GM18508 (cell line): ENCODE measurements around the gene SETD3.

Source experiments
- ATAC-seq: cut with Tn5 transposase; IDR thresholded peaks from one replicate; pipeline ENCODE4 v1.9.1; 2021; ENCODE audit warnings: moderate number of reproducible peaks; ENCODE audit not compliant: insufficient read depth, unreplicated experiment

The SETD3 gene

DNA sequence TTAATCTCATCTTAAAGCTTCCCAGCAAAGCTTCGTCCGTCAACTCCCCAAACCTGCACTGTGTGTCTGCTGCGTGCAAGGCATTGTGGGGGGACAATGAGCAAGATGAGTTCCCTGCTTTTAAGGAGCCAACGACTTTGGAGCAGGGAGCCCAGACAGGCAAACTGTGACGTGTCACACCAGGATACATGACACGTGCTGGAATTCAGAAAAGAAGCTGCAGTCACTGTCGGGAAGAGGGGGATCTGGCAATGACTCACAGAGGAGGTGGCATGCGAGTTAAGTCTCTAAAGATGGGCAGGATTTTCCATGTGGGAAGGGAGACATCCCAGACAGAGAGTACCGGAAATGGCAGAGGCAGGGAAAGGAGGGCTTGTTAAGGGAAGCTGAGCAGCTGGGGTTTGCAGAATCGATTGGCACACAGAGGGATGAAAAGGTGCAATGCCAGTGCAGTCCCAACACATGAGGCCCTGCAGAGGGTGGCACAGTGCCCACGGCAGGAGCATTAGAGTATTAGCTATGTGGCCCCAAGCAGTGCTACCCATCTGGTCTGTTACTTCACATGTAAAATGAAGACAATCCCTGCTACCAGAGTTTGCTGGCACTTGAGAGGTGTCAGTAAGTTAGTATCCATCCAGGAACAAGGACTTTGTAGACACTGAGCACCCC lies 52.9 kb downstream of the SETD3 start:
- ATAC-seq = no peak

DNA sequence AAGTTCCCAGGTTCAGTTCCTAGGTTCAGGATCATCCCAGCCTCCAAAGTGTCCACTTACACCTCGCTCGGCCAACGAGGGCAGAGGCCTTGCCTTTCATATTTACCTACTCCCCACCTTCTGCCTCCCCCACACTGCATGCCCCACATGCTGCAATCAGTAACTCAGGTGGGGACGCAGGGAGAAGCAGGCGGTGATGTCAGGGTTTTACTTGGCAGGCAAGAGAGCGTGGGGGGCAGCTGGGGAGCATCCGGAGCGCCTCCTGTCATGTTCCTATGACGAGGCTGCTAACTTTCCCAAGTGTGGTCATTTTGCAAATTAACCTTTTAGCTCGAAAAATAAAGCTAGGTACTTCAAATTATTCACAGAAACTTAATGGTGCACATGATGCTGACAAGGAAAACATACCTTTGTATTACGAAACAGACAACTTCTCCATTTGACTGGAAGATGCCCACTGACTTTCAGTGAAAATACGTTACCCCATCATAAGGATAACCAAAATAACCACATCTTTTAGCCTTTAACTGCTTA lies 53.8 kb downstream of the SETD3 start:
- ATAC-seq = no peak

DNA sequence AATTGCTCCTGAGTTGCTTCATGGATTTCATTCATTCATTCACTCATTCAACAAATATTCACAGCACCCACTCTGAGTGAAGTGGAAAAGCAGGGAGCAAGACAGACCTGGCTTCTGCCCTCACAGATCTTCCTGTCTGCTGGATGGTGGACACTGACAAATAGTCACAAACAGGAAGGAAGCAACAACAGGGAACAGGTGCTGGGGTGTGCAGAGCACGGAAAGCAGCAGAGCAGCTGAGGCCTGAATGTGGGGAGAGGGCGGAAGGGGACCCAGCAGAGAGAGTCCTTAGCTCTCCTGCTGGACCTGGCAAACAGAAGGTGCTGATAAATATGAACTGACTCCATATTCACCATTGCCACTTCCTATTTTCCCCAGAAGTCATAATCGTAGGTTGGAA lies 54.4 kb downstream of the SETD3 start:
- no peak for ATAC-seq

DNA sequence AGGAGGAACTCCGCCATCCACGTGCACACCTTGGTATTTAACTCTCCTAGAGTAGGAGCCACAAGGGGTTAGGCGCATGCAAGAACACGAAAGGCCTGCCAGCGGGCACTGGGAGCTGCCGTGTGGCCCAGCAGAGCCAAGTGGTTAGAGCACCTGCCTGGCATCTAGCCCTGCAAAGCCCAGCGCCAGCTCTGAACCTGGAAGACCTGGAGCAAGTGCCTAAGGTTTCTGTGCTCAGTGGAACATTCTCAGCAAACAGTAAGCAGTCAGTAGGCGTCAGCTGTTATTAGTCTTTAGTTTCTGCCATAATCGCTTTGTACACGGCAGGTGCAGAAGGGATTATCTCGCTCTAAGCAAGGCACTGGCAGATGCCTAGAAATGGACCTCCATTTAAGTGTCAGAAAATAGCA lies 55.4 kb downstream of the SETD3 start:
- no peak for ATAC-seq

DNA sequence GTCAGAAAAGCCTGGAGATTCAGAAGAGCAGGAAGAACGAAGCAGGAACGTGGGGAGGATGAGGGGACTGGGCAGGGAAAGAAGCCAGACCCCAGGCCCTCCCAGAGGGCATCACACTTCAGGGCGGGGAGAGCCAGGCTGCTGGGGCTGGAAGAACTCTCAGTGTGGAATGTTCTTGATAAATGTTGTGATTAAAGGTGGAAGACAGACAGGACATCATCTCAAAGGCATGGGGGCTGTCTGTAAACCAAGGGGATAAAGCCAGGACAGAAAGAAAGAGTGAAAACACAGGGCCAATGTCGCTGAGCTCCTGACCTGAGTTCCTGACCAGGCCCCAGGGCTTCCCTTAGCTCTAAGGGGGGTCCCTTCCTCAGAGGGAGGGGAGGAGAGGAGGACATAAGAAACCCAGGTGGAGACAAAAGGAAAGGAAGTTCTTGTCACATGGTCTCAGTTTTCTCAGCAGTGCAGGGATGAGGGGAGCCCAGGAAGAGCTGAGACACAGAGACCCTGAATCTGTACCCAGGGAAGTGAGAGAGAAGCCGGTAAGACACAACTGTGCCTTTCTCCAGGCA lies 56.3 kb downstream of the SETD3 start:
- ATAC-seq = no peak

DNA sequence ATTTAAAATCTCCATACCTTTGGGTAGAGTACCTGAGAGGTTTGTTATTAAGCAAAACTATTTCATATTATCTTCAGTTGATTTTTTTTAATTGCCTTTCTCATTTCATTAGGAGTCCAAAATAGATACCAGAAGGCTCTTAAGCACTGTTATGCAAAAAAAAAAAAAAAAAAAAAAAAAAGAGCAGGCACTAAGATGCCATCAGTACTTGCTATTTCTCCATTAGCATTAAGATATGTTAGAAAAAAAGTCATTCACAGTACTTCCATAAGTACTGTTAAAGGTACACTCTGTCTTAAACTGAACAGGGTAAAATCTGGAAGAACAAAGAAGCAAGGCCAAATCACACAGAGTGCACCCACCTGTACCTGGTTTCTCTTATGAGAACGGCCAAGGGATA lies 57.2 kb downstream of the SETD3 start:
- no peak for ATAC-seq

DNA sequence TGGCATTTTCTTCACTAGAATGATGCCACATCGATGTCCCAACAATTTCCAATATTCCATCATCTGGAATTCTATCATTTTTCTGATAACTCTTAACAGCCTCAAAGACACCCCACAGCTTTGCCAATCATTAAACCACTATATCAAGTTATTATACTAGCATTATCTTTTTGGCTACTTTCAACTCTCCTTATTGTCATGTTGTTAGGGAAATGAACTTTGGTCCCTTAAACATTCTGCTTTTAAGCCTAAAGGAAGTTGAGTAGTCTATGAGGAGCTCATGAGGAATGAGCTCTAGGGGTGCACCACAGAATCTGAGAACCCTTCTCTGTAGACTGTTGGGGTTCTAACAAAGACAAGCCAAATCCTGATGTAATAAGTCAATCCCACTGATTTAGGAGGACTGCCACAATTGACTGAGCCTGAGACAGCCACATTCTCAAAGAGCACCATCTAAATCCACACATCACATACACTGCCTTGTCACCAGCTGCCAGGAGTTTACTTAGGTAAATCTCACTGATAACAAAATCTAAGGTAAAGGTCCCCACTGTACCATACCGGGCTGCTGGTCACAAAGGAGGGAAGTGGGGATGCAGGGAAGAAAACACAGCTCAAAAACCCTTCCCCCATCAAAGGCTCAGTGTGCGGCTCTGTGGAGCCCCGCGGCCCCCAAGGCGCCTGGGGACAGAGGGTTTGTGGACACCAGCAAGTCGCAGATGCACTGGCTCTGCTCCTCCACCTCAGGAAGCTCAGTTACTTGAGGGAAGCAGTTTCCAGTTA lies 58.2 kb downstream of the SETD3 start:
- no peak for ATAC-seq

DNA sequence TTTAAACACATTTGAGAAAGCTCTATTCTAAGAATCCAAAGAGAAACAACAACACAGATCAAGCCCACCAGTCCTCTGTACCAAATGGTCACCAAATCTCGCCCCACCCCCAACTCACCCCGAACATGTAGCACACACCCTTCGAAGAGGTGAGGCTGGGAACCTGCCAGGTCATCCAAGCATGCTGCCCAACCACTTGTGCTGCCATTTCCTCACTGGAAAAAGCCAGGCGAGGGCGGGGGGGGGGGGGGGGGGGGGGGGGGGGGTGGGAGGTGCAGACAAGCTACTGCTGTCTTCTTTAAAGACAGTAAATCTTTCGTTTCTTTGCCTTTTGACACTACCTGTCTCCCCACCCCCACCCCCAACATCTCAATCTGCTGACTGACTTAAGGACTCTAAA lies 59.9 kb downstream of the SETD3 start:
- no peak for ATAC-seq

DNA sequence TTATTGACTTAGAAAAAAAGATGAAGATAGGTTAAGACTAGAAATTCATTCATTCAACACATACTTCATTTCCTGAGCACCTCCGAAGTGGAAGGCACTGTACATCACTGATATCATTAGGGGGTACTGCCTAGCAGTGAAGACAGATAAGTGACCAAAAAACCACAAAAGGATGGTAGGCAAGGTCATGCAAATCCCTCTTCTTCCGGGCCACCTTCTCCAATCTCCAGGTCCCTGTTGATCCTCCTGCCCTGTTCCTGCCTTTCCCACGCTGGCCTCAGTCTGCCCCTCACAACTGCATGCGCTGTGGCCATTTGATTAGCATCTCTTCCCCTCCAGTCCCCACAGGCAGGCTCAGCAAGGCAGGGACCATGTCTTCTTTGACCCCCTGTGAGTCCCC lies 60.8 kb downstream of the SETD3 start:
- no peak for ATAC-seq

DNA sequence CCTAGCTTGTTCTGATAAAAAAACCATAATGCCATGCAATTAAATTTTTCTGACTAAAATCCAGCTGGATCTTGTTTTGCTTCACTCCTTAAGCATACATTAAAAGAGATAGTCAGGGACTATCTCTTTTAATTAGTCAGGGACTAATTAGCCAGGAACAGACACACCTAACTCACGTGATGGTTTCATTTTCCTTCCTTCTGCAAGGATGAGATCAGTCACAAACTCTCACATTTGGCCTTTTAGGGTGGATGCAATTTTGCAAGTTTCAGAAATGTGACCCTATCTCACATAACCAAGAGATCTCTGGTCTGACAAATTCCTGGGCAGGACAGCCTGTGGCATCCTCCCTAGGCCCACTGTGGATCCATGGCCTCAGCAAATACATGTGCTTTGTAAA lies 62.4 kb downstream of the SETD3 start:
- no peak for ATAC-seq

DNA sequence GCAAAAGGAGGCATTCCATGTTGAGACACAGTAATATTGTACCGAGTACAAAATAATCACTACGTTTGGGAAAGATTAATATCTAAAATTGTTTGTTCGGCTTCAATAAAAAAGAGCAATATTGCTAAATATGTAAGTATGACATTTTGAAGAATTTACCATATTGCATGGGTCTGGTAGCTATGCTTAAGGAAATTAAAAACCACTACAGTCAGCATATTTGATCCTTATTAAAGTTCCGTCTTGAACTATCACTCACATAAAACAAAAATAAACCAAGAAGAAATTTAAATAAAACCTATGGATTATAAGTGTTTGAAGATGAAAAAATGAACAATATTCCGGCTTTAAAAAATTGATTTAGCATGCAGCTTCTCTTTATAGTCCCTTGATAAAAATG lies 63.8 kb downstream of the SETD3 start:
- ATAC-seq = no peak

DNA sequence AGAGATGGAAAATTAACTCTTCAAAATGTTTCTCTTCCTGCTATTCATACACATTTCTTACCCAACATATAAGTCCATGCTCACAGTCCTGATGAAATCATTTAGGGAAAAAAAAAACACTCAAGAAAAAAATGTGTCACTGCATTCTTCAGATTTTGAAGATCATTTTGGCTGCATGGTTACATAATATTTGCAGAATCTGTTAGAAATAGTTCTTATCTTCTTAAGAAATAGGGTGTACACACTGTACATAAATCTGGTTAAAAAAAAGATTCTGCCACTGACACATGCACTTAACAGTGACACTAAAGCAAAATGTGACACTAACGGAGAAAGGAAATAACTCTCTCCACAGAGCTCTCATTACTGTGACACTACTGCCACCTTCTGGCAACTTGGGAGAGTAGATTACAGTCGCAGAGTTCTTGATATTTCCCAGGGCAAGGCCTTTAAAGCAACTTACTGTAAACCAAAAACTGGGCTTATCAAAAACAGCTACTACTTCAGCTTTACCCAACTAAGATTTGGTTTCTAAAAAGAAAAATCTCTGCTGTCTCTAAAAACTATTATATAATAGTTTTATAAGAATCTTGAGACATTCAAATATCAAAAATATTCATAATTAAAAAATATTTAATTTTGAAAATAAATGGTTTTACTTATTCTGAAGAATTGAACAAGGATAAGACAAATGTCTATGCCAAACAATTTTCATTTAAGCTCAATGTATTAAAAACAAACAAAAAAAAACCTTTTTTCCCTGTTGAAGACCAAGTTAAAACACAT lies 65.0 kb downstream of the SETD3 start:
- ATAC-seq = peak; percentile 82

DNA sequence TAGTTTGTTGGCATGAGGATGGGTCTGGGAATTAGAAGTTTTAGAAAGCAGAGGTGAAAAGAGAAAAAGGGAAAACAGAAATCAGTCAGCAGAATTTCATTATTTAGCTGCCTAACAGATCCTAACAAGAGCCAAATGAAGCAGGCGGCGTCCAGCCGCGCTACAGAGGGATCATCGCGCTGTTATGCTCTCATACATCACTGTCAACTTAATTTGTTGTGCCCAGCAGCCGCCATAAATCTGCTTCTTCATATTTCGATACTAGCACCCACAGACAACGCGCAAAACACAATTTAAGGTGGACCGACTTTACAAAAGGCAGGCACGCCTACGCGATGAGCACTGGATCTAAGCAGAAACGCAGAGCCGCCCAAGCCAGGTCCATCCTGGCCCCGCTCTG lies 66.7 kb downstream of the SETD3 start:
- ATAC-seq = no peak

DNA sequence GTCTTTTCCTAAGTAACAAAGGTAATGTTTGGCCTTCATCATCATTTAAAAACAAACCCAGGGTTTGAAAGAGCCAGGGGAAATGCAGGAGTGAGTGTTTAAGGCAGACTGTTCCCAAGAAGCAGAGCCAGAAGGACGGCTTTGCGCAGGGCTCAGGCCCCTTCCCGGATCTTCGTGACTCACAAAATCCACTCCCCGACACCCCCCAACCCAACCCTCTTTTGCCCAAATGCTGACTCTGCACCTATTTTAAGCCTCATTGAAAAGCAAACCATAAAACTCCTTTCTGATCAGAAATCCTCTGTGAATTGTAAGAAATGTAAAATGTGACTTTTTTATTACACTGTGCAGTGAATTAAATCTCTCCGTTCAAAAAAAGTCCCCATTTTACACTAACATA lies 67.5 kb downstream of the SETD3 start:
- no peak for ATAC-seq

DNA sequence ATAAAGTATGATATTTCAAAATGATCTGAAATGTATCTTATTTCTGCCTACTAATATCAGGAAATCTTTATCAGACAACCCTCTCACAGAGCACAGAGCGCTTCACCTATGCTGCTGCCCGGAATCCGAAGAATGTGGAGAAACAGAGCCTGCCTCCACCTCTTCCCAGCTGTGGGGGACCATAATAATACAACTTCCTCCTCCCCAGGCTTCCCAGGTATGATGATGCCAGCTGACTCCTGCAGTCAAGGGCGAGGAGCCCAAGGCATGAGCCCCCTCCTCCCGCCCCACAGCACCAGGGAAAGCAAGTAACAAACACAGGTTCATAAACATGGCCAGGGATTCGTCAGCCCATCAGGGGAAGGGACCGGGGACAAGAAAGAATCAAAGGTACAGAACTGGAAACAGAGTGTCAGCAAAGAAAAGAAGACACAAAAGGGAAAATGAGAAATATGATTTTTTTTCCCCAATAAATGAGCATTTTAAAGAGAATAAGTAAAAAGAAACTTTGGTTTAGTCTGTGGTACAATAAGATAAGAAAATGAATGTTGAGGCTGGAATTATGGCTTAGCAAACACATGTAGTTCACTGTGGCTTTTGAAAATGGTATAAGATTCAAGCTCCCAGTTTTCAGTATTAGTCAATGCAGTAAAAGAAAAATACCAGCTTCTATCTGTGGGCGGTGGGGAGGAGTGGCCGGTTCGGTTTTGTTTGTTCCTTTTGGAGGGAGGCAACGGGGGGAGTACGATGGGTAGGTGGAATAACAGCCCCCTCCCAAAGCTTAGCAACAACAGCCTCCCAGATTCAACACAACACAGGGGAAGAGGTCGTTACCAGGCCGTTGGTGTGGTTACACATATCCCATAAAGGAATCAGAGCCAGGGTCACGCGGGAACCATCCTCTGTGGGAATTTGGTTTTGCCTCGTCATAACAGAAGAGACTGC lies 68.3 kb downstream of the SETD3 start:
- no peak for ATAC-seq

DNA sequence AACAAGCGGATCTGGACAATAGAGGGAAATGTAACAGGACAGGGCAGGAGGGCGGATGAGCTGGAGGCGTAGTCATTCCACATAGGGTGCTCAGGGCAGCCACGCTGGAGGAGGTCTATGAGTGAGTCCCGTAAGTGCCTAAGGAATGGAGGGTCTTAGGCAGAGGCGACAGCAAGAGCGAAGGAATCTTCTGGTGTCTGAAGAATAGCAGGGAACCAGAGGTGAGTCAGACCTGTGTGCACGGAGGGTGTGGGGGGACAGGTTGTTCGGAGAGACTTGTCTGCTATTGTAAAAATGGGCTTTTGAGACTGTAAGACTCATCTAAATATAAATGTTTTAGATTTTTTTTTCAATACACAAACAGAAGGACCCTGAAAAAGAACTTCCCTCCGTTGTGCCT lies 70.6 kb downstream of the SETD3 start:
- no peak for ATAC-seq

DNA sequence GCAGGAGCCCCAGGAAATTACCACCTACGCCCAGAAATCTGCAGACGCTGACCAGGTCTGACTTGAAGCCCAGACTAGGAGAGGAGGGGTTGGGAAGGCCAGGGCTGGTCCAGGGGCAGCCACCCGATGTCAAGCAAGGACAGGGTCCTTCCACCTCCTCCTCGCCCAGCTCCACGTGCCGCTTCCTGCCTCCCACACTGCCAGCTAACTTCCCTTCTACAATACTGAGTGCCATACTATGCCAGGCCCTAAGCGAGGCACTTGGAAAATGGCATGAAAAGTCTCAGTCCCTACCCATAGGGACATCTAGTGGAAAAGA lies 71.7 kb downstream of the SETD3 start:
- ATAC-seq = no peak

DNA sequence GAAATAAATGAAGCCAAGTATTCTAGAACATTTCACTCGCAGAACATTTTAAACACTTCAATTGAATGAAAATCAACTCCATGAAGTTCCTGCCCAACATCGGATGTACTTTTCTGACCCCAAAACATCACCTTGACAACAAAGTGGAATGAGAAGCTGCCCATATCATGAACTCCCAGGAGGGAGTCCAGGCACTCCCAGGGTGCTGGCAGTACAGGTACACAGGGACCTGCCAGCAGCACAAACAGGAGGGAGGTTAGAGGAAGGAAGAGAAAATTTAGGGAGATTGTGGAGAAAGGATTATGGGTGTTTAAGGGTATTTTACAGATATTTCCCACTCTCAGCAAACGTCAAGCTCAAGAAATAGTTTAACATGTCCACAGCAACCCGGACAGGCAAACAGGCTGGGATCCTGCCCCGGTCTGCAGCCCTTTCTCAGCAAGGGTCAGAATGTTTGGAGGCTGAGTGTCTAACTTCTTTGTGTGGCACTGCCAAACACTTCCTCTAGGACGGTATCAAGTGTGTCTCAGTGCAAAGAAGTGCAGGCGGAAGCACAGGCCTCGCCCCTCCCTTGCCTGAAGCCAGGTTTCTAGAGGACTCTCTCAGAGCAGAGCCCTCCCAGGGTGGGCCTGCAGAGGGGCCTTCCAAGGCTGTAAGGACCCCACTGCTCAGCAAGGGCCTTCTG lies 72.2 kb downstream of the SETD3 start:
- ATAC-seq = no peak

DNA sequence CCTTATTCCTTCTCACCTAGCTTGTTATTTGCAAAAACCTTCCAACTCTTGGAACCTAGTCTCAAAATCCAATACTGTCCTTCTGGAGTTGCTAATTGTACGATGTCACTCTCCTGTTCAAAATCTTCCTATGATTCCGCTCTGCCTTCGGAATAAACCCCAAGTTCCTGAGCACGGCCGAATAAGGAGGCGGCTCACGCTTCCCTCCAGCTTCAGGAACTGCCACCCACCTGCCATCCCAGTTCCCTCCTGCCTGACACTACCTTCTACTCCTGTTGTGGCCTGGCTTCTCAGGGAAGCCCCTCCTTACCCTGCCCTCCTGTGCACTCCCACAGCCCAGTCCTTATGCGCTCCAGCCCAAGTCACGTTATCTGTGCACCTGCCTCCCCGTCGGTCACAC lies 73.2 kb downstream of the SETD3 start:
- ATAC-seq = no peak
